HG02678 (cell line): ENCODE measurements around the gene NR4A3.

Experiments
- ATAC-seq: cut with Tn5 transposase; IDR thresholded peaks from one replicate; pipeline ENCODE4 v1.9.1; 2021; ENCODE audit warnings: mild to moderate bottlenecking, moderate library complexity; ENCODE audit not compliant: unreplicated experiment

NR4A3 gene

DNA sequence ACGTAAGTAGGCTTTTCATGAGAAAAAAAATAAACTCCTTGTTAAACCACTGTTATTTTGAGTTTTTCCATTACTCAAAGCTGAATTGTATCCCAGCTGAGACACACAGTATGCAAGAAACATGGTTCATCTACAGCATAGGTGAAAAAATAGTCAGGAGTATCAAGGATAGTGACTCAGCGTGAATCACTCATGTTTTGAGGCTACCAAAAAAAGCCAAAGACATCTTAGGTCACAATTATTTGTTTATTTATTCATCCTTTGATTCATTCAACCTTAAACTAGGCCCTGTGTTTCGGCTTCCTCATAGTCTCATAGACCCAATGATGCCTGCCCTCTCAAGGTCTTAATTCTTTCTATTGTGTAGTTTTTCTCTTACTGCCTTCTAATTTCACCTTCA lies 51.8 kb downstream of the NR4A3 start:
- no peak for ATAC-seq

DNA sequence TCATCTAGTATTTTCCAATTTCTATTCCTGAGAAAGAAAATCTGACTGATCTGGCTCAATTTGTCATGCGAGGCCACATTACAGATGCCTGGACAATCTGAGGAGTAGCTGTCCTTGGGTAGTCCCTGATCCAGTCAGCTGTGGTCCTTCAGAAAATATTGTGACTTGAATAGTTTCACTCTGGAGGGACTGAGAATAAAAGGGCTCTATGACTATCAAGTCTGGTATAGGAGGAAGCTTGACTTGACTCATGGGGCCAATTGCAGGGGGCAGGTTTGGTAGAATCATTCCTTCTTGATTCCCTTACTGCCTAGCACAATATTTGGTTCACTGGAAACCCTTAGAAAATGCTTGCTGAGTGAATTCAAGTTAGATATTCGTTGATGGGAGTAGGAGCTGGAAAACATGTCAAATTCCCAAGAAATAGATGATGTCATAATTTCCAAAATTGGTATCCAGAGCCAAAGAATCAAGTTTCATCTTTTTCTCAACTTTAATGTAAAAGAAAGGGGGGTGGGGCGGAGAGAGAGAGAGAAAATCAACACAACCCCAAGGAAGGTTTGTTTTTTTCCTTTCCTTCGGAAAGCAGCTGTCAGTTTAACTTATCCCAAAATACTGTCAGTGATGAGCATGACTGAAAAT lies 52.4 kb downstream of the NR4A3 start:
- no peak for ATAC-seq

DNA sequence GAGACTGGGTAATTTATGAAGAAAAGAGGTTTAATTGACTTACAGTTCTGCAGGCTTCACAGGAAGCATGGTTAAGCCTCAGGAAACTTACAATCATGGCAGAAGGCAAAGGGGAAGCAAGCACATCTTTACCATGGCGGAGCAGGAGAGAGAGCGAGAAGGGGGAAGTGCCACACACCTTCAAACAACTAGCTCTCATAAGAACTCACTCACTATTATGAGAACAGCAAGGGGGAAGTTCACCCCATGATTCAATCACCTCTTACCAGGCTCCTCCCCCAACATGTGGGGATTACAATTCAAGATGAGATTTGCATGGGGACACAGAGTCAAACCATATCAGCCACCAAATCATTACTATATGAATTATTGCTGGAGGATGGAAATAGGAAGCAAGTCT lies 54.5 kb downstream of the NR4A3 start:
- ATAC-seq = no peak

DNA sequence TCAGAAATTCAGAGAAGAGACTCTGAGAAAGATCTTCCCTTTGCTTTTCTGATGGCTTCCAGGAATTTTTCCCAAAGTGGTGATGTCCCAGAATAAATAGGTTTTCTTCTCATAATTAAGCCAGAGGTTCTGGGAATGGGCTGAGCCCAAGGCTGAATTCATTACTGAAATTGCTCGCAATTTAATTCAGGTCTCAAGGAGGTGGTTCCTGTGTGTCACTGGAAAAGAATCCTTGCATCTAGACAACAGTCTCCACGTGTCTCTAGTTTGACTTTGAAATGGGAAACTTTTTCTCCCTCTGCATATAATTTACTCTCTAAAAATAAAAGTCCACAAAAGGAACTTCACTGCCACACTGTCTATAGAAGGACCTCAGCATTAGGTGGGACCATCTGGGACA lies 57.0 kb downstream of the NR4A3 start:
- ATAC-seq = no peak

DNA sequence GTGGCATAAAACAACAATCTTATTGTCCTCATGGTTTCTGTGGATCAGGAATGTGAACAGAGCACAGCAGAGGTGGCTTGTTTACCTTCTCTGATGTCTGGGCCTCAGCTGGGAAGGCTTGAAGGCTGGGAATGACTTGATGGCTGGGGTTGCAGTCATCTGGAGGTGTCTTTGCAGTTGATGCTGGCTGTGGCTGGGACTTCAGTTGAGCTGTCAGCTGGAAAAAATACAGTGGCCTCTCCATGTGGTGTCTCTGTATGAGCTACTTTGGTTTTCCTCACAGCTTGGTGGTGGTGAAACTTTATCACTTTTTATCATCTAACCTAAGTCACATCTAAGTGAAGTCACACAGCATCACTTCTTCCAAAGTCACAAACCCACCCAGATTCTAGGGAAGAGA lies 60.1 kb downstream of the NR4A3 start:
- no peak for ATAC-seq

DNA sequence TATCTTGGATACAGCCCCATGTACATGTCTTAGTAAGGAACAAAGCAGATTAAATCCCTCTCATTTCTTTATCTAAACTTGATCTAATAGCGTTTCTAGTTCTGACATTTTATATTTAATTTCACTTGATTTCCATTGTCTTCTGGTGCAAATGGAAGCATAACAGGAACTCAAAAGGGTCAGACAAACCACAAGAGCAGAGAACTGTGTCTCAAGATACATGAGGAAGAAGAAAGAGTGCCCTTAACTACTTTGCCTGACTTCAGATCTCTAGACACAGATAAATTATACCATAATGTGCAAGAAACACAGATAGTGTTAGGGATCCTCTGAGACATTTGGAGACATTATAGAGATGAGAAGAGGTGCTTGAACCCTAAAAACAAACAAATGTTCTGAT lies 64.1 kb downstream of the NR4A3 start:
- no peak for ATAC-seq

DNA sequence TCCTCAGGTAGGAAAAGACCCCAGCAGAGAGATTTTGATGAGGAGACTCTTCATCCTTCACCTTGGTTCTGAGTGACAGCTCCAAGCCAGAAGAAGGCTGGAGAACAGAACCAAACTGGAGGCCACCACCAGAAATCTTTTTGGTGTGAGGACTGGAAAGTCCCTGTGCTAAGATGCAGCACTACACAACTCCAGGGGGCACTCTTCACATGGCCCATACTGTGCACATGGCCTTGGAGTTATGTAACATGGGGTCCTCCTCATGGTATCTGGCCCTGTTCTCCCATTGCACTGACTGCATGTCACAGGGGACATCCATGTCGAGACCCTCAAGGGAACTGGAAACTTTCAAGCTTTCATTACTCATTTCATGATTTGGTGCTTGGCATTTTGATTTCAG lies 67.4 kb downstream of the NR4A3 start:
- ATAC-seq = no peak

DNA sequence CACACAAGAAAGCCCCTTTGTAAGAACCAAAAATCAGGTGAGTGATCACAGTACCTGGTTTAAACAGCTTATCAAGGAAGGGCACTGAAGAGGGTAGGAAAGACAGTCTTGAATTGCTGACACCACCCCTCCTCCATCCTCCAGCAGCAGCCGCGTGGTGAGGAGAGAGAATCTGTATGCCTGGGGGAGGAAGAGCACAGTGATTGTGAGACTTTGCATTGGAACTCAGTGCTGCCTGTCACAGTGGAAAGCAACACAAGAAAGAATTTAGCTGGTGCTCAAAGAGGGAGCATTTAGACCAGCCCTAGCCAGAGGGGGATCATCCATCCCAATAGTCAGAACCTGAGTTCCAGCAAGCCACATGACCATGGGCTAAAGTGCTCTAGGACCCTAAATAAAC lies 73.1 kb downstream of the NR4A3 start:
- ATAC-seq = no peak

DNA sequence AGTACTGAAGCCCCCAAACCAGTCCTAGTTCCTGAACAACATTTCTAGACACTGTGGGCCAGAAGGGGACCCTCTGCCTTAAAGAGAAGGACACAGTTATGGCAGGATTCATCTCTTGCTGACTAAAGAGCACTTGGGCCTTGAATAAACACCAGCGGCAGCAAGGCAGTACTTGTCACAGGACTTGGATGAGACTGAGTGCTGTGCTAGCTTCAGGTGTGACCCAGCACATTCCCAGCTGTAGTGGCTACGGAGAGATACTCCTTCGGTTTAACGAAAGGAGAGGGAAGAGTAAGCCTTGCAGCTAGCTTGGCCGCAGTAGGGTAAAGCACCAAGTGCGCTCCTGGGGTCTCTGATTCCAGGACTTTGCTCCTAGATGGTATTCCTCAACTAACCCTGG lies 73.8 kb downstream of the NR4A3 start:
- no peak for ATAC-seq

DNA sequence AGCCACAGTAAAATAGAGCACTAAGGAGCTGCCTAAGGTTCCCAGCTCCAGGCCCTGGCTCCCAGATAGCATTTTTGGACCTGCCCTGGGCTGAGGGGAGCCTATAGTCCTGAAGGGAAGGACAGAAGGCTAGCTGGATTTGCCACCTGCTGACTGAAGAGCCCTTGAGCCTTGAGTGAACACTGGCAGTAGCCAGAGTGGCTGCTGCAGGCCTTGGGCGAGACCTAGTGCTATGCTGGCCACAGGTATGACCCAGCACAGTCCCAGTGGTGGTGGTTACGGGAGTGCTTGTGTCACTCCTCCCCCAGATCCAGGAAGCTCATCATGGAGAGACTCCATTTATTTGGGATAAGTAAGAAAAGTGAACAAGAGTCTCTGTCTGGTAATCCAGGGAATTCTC lies 74.4 kb downstream of the NR4A3 start:
- ATAC-seq = no peak

DNA sequence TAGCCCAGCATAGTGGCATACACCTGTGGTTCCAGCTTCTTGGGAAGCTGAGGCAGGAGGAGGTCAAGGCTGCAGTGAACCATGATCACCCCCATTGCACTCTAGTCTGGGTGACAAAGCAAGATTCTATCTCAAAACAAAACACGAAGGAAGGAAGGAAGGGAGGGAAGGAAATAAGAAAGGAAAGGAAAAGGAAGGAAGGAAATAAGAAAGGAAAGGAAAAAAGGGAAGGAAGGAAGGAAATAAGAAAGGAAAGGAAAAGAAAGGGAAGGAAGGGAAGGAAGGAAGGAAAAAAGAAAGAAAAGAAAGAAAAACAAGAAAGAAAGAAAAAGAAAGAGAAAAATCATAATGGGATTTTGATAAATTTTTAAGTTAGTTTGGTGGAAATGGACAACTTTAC lies 81.7 kb downstream of the NR4A3 start:
- no peak for ATAC-seq

DNA sequence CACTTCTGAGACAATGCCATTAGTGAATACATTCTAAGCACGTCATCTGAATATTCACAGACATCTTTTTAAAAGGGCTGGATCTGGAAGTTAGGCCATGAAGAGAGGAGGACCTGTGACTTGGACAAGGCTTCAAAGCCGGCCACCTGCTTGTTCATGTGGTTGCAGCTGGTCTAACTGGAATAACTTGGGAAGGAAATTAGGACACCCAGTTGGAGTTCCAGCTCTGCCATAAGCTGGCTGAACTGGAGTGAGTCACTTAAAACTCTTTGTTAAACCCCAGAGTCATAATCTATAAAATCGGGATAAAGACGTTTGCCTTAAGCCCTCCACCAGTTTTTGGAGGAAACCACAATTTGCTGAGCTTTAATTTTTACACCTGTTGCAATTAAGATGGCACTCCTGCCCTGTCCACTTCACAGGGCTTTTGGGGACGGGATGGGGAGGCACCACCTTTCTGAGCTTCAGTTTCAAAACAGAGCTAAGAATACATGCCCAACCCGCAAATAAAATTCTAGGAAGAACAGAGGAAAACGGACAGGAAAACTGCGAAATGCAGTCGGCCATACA lies 84.2 kb downstream of the NR4A3 start:
- no peak for ATAC-seq

DNA sequence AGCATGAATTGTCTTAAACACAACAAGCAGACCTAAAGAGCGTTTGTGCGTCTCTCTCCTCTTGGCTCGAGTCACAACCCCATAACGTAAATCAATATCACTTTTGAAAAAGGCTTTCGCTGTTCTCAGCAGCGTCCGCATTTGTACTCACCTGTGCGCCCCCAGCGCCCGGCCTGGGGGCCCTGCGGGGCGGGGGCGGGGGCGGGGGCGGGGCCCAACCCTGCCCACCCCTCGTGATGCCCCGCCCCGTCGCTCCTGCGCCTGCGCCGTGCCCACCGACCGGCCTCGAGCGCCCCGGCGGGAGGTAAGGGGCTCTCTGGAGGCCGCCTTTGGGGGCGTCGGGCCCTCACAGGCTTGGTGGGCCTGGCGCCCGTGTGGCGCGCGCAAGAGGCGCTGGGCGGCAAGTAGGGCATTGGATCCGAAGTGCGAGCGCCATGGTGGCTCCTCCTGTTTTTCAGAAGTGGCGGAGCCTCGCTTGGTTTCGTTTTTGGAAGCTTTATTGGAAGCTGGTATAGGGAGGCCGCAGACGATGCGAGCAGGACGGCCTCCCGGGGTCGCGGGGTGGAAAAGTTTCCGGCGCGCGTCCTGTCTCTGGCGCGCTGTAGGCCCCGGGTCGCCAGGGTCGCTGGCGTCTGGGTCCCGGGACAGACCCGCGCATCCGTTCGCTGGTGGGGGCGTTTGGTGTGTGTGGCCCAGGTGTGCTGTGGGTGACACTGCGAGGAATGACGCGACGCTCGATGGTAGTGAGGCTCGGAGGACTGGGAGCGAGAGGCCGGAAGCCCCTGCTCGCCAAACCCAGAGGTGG lies 84.9 kb downstream of the NR4A3 start, which contains the start of gene STX17:
TSS of gene STX17 (plus strand) at position 252 of the 805 bp plus-strand sequence. CDS start 8,586 bp downstream, outside the sequence.
- ATAC-seq = peak; percentile 87

DNA sequence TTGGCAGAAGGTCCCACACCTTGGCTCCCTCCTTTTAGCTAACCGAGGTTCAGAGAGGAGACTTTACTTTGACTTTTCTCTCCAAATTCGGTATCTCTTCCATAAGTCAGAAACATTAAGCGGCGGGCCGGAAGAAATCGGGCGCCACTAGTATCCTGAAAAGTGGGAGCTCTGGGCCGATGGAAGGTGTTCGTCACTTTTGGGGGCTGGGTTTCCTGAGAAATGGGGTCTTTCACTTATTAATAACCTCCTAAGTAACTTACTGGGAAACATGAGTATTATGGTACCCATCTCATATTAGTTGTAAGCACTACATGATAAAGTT lies 85.5 kb downstream of the NR4A3 start:
- ATAC-seq = no peak

DNA sequence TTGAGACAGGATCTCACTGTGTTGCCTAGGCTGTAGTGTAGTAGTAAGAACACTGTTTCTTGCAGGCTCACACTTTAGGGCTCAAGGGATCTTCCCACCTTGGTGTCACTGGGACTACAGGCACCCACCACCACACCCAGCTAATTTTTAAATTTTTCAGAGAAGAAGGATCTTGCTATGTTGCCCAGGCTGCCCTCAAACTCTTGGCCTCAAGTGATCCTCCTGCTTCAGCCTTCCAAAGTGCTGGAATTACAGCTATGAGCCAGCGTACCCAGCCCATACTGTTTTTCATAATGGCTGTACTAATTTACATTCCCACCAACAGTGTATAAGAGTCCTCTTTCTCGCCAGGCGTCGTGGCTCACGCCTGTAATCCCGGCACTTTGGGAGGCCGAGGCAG lies 89.9 kb downstream of the NR4A3 start:
- no peak for ATAC-seq
